MCF 10A (cell line): ENCODE measurements around the gene LARP1. TPM values are rescaled to one million over a fixed set of nuclear protein-coding genes. Genes with fewer than 3 reads are reported as not detected.
"Not testable (repeated sequence)": the region's sequence is repeated elsewhere in the genome, so short reads cannot be mapped to it uniquely, and the experiment has no call there.

Source experiments
- BruUV-seq: library from RNA; stranded (reverse); fragments of 400-500 nt; replicated peaks from 2 replicates; lab custom pipeline; 2021; lab: Mats Ljungman, UMichigan
- CTCF ChIA-PET: fragments of 300-600 bp; sonication (Branson Sonifier 250); formaldehyde crosslinking; extraction: SDS; loops from one replicate; lab custom pipeline; 2021; ENCODE audit warnings: antibody characterized with exemption, inconsistent platforms; lab: Yijun Ruan, JAX
- POLR2A ChIA-PET: fragments of 300-600, 350-650 bp; sonication (Branson Sonifier 250); formaldehyde crosslinking; extraction: SDS; loops from one replicate; lab custom pipeline; 2020; ENCODE audit warnings: antibody characterized with exemption, inconsistent platforms; lab: Yijun Ruan, JAX
- DNase-seq: peaks from one replicate; pipeline ENCODE4 v3.0.0-alpha.2; 2018; ENCODE audit not compliant: unreplicated experiment
- H3K27ac Mint-ChIP-seq: one replicate; pipeline ENCODE4 v1.8.0; 2022; ENCODE audit warnings: mild to moderate bottlenecking, low read depth, mixed read lengths; ENCODE audit not compliant: unreplicated experiment
- H3K27me3 Mint-ChIP-seq: one replicate; pipeline ENCODE4 v1.8.0; 2022; ENCODE audit warnings: mixed read lengths; ENCODE audit not compliant: insufficient read depth, unreplicated experiment
- H3K36me3 Mint-ChIP-seq: one replicate; pipeline ENCODE4 v1.8.0; 2022; ENCODE audit warnings: mild to moderate bottlenecking, moderate library complexity, mixed read lengths; ENCODE audit not compliant: insufficient read depth, unreplicated experiment
- H3K4me1 Mint-ChIP-seq: one replicate; pipeline ENCODE4 v1.8.0; 2022; ENCODE audit warnings: mixed read lengths; ENCODE audit not compliant: insufficient read depth, unreplicated experiment
- H3K4me3 Mint-ChIP-seq: one replicate; pipeline ENCODE4 v1.8.0; 2022; ENCODE audit warnings: mild to moderate bottlenecking, moderate library complexity, mixed read lengths; ENCODE audit not compliant: unreplicated experiment
- H3K9me3 Mint-ChIP-seq: one replicate; pipeline ENCODE4 v1.8.0; 2022; ENCODE audit warnings: mixed read lengths; ENCODE audit not compliant: unreplicated experiment
- CTCF ChIP-seq: fragments of 200-600 bp; IDR thresholded peaks from one replicate; pipeline ENCODE4 v1.8.0; 2022; ENCODE audit warnings: antibody characterized with exemption, mild to moderate bottlenecking; ENCODE audit not compliant: unreplicated experiment
- intact Hi-C: fragments of 100-400 bp; cut with micrococcal nuclease; formaldehyde crosslinking; loops from 2 replicates; pipeline ENCODE4 v1.14.1; 2022
- total RNA-seq: library from RNA; stranded (reverse); gene quantifications from 2 replicates; pipeline ENCODE4 v1.2.3, GENCODE V29; 2022

LARP1 gene
- total RNA-seq, 1 experiment from 2014 or later = 340 TPM

DNA sequence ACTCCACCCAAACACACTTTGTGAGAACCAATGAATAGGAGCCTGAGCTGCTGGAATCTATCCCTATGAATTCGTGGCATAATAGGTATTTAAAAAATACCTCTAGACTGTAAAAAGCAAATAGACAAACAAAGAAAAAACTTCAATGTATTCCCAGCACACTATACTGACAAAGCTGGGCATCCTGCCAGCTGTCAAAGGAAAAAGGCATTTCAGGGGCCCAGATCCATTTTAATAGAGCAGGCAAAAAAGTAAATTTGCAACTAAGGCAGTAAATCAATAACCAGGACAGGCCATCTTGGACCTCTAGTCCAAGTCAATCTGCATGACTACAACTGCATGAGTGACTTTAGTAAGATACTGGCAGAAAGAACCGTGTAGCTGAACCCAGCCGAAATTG, 25.6 kb upstream of the LARP1 start:
- H3K4me1 Mint-ChIP-seq = peaks cover 6% of the 10 kb centered on the region
- no peak overlapping the region for H3K27ac Mint-ChIP-seq
- POLR2A ChIA-PET = no interaction called here
- CTCF ChIA-PET = interaction anchor here (0.6 to 1.1 kb wide), 4 partner anchors 12 to 32 kb away, joined by 3 to 5 read pairs (median 3); no protein-coding TSS in a partner anchor
- H3K9me3 Mint-ChIP-seq = no peaks in the 10 kb centered on the region
- no TSS peak for BruUV-seq
- no peak for TF ChIP-seq CTCF
- H3K27me3 Mint-ChIP-seq = no peaks in the 10 kb centered on the region
- intact Hi-C loops = no loop called here
- no peak overlapping the region for H3K4me3 Mint-ChIP-seq
- no peaks in the 10 kb centered on the region for H3K36me3 Mint-ChIP-seq
- DNase-seq = peak; percentile 31

GRCh38 chr5:154730761-154731160, 24.4 kb upstream of the LARP1 start:
- H3K36me3 Mint-ChIP-seq, intact Hi-C loops, H3K9me3 Mint-ChIP-seq, H3K4me1 Mint-ChIP-seq, DNase-seq, POLR2A ChIA-PET, BruUV-seq, H3K27me3 Mint-ChIP-seq, H3K4me3 Mint-ChIP-seq, H3K27ac Mint-ChIP-seq: not testable (repeated sequence)
- CTCF ChIA-PET = interaction anchor here (1.0 to 2.2 kb wide), 4 partner anchors 11 to 20 kb away, joined by 3 to 19 read pairs (median 6); no protein-coding TSS in a partner anchor

DNA sequence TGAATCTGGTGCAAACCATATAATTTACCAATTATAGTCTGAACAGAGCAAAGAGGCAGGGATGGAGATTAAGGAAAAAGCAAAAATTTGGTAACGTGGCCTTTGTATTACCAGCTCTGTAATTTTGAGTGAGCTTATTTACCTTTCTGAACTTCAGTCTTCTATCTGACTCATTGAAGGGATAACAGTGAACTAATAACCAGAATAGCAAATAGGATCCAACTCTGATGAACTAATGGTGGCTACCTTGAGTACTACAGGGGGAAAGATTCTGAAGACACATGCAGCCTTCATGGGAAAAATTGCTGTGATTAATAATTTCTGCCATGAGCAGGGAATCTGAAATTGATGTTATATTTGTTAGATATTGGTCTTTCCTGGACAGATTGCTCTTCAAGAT, 23.0 kb upstream of the LARP1 start:
- Mint-ChIP-seq H3K4me1 (peaks cover 3% of the 10 kb centered on the region), H3K27me3 (no peaks in the 10 kb centered on the region), H3K27ac (no peak overlapping the region), H3K4me3 (no peak overlapping the region), H3K9me3 (no peaks in the 10 kb centered on the region), H3K36me3 (no peaks in the 10 kb centered on the region)
- ChIA-PET CTCF (interaction anchor here (0.6 to 2.2 kb wide), 5 partner anchors 18 to 106 kb away, joined by 3 to 19 read pairs (median 8); no protein-coding TSS in a partner anchor), POLR2A (interaction anchor here (0.8 kb wide), 2 partner anchors 27 to 478 kb away, joined by 4 to 5 read pairs; no protein-coding TSS in a partner anchor)
- intact Hi-C loops = no loop called here
- TF ChIP-seq CTCF = no peak
- no TSS peak for BruUV-seq
- no peak for DNase-seq

- H3K9me3 Mint-ChIP-seq = no peaks in the 10 kb centered on the region
- BruUV-seq = no TSS peak
- no peak overlapping the region for H3K4me3 Mint-ChIP-seq
- intact Hi-C loops = no loop called here
- no peak for TF ChIP-seq CTCF
- ChIA-PET POLR2A (interaction anchor here (0.7 to 1.0 kb wide), 2 partner anchors 11 to 40 kb away, joined by 3 read pairs; no protein-coding TSS in a partner anchor), CTCF (interaction anchor here (0.6 to 0.7 kb wide), 3 partner anchors 9 to 285 kb away, joined by 3 to 6 read pairs (median 4); no protein-coding TSS in a partner anchor)
- no peak overlapping the region for H3K27ac Mint-ChIP-seq
- DNase-seq = no peak
- no peaks in the 10 kb centered on the region for H3K27me3 Mint-ChIP-seq
- no peaks in the 10 kb centered on the region for H3K4me1 Mint-ChIP-seq
- H3K36me3 Mint-ChIP-seq = no peaks in the 10 kb centered on the region
Observed at GRCh38 chr5:154734370-154735248, 20.6 kb upstream of the LARP1 start.

- ChIA-PET CTCF (interaction anchor here (0.6 kb wide), 1 partner anchor 16 kb away, joined by 3 read pairs; no protein-coding TSS in a partner anchor), POLR2A (interaction anchor here (0.6 to 1.0 kb wide), 2 partner anchors 10 to 22 kb away, joined by 3 read pairs; no protein-coding TSS in a partner anchor)
- intact Hi-C loops, H3K9me3 Mint-ChIP-seq, H3K4me1 Mint-ChIP-seq, BruUV-seq, H3K27me3 Mint-ChIP-seq, DNase-seq, H3K4me3 Mint-ChIP-seq, H3K27ac Mint-ChIP-seq, H3K36me3 Mint-ChIP-seq: not testable (repeated sequence)
Observed at GRCh38 chr5:154735362-154735761, 19.8 kb upstream of the LARP1 start.

DNA sequence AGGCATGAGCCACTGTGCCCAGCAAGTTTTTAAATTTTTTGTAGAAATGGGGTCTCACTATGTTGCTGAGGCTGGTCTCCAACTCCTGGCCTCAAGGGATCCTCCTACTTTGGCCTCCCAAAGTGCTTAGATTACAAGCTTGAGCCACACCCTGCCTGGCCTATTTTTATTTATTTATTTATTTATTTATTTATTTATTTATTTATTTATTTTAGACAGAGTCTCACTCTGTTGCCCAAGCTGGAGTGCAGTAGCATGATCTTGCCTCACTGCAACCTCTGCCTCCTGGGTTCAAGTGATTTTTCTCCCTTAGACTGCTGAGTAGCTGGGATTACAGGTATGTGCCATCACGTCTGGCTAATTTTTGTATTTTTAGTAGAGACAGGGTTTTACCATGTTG, 18.8 kb upstream of the LARP1 start:
- H3K4me3 Mint-ChIP-seq, H3K27ac Mint-ChIP-seq, H3K36me3 Mint-ChIP-seq, DNase-seq, intact Hi-C loops, POLR2A ChIA-PET, H3K4me1 Mint-ChIP-seq, H3K27me3 Mint-ChIP-seq, BruUV-seq, H3K9me3 Mint-ChIP-seq: not testable (repeated sequence)
- CTCF ChIA-PET = interaction anchor here (0.6 to 1.0 kb wide), 3 partner anchors 12 to 102 kb away, joined by 3 to 4 read pairs (median 3); no protein-coding TSS in a partner anchor
